Amniotic stem cell (primary cell): ENCODE measurements around the gene CCDC83.
"Not testable (repeated sequence)": the region's sequence is repeated elsewhere in the genome, so short reads cannot be mapped to it uniquely, and the experiment has no call there.

ENCODE experiments used
- DNase-seq: peaks from one replicate; lab custom pipeline; 2025; lab: John Stamatoyannopoulos, UW

The CCDC83 gene

DNA sequence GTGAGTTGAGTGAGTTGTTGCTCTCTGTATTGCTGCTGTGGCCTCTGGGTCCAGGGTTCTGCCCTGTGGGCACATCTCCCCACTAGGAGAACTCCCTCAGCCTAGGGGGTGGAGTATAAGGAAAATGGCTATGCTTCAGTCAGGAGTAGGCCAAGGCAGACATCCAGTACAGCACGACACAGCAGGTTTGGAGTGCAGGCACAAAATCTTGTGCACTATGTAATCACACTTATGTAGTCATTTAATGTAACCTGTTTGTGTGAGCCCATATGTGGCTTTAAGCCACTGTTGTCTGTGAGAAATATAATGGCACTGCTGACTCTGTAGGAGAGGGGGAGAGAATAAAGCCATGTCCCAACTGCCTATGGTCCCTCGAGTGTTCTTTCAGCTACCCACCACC lies 90.1 kb downstream of the CCDC83 start:
- no peak for DNase-seq

DNA sequence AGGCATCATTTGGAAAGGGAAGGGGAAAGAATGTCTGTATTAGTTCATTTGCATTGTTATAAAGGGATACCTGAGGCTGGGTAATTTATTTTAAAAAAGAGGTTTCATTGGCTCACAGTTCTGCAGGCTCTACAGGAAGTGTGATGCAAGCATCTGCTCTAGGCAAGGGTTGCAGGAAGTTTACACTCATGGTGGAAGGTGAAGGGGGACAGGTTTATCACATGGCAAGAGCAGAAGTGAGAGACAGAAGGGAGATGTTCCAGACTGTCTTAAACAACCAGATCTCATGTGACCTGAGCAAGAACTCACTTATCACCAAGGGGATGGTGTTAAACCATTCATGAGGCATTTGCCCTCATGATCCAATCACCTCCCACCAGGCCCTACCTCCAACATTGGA lies 90.6 kb downstream of the CCDC83 start:
- no peak for DNase-seq

DNA sequence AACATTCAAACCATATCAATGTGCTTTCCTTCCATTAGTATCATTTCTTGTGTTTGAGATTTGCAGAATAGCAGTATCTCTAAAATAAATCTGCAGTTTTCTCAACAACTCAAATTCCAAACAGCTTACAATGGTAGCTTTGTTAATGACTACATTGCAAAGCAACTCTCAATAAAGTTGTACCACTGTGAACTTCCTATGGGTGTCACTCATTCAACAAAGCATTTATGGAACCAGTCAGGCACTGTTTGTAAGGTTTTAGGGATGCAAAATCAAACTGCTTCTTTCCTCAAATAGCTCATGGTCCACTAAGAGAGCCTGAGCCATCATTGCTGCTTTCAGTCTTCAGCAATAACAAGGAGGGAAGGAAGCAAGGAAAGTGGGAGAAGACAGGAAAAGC lies 91.0 kb downstream of the CCDC83 start:
- DNase-seq = no peak

DNA sequence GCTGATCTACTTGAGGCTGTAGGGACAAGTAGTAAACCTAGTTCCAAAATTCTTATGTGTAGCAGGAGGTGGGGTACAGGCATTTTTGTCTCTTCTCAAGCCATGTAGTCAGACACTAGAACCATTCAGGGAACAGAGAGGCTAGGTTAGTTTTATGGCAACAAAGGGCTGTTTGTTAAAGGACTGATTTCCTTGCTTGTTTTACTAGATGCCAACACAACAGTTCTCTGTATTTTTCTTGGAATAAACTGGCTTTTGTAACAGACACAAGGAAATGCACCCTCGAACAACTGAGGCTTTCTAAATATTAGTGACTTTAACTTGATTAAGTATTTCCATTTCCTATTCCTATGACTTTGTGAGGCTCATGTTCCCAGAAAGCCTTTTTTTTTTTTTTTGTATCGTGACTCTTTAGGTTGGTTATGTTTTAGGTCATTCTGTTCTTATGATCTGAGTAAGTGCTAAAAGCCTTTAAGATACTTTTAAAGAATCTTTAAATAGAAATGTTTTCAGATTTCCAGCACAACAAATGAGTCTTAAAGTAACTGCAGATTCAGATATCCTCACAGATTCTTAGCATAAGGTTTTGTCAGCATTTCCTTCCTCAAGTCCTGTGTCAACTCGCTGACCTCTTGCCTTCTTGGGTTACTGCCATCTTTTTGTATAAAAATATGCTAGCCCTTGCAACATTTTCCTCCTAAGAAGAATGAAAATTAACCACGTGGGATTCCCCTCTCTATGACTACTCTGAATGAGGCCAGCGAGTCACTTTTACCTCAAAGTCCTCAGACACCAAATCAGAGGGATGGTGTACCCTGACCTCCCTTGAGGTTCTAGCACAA lies 92.5 kb downstream of the CCDC83 start:
- peak; percentile 69 for DNase-seq

DNA sequence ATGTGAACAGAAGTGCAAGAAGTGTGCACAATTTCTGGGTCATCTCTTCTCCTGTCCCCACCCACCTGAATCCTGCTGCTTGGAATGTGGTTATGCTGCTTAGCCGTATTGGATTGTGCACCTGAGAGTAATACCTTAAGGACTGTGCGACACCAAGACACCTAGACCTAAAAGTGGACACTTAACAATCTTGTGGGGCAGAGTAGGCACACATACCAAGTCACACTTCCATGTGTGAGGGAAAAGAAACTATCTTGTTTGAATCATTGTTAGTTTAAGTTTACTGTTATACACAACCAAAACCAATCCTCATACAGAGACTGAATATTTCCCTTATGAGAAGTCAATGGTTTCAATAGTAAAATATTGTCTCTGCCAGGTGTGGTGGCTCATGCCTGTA lies 93.7 kb downstream of the CCDC83 start:
- DNase-seq = no peak

DNA sequence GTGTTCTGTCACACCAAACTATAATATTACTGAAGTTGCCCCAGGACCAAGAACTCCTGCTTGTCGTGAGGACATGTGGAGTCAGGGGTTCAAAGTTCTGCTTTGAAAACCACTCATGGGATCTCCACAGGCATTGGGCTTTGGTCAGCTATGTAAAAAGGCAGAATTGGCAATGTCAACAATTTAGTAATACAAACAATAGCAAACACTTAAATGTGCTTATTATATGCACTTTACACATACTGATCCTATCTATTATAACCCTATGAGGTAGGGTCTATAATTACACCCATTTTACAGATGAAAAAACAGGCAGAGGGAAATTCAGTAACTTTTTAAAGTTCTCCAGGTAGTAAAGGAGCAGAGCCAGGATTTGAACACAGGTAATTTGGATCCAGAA lies 94.6 kb downstream of the CCDC83 start:
- no peak for DNase-seq

DNA sequence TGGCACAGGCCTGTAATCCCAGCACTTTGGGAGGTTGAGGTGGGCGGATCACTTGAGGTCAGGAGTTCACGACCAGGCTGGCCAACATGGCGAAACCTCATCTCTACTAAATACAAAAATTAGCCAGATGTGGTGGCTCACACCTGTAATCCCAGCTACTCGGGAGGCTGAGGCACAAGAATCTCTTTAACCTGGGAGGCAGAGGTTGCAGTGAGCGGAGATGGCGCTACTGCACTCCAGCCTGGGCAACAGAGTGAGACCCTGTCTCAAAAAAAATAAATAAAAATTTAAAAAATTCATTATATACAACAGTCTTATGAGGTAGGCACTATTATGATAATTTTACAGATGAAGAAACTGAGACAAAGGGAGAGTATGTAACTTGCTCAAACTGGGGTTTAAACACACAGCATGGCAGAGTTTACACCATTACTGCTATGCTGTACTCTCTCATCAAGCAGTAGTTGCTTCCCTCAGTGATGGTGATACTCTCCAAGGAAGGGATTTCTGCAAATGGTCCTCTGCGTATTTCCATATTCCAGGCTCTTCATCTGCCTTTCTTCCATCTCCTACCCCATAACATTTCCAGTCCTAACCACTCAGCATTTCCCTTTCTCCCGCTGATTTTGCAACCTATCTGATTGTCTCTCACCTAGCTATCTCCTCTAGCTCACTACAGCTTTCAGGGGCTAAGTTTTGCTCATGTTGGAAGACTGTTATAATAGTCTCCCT lies 95.3 kb downstream of the CCDC83 start:
- DNase-seq = no peak

DNA sequence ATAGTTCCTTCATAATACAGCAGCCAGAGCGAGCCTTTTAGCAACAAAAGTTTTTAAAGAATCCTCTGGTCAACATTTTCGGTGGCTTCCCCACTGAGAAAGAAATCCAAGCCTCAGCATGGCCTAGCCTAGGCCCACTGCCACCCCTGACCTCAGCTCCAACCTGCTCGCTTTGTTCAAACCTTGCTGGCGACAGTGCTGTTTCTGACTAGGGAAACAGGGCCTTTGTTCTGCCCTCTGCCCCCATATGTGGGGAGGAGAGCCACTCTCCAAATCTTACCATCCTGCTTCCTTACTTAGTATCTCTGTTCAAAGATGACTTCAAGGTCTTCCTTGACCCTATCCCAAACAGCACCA lies 95.8 kb downstream of the CCDC83 start:
- DNase-seq = no peak

DNA sequence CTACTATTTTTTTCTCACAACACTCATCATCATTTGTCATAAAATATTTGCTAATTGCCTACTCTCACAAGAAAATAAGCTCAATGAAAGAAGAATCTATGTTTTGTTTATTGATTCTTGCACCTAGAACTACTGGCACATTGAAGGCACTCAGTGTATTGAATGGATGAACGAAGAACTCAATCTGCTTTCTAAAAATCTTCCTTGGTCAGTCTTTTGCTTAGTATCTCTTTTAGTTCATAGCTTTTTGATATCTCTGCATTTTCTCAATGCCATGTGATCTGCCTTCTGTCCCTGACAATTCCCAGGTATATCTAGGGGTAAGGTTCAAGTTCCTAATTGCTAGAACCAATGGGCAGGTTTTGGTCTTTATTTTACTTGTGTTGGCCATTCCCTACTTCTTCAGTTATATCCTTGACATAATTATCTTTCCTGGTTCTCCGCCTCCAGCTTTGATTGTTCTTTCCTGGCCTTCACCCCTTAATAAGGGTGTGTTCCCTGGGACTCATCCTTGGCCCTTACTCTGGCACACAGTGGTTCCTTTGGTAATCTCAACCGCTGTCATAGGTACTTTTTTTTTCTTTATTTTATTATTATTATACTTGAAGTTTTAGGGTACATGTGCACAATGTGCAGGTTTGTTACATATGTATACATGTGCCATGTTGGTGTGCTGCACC lies 96.4 kb downstream of the CCDC83 start:
- no peak for DNase-seq

DNA sequence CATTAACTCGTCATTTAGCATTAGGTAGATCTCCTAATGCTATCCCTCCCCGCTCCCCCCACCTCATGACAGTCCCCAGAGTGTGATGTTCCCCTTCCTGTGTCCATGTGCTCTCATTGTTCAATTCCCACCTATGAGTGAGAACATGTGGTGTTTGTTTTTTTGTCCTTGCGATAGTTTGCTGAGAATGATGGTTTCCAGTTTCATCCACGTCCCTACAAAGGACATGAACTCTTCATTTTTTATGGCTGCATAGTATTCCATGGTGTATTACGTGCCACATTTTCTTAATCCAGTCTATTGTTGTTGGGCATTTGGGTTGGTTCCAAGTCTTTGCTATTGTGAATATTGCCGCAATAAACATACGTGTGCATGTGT lies 96.9 kb downstream of the CCDC83 start:
- DNase-seq = not testable (repeated sequence)

DNA sequence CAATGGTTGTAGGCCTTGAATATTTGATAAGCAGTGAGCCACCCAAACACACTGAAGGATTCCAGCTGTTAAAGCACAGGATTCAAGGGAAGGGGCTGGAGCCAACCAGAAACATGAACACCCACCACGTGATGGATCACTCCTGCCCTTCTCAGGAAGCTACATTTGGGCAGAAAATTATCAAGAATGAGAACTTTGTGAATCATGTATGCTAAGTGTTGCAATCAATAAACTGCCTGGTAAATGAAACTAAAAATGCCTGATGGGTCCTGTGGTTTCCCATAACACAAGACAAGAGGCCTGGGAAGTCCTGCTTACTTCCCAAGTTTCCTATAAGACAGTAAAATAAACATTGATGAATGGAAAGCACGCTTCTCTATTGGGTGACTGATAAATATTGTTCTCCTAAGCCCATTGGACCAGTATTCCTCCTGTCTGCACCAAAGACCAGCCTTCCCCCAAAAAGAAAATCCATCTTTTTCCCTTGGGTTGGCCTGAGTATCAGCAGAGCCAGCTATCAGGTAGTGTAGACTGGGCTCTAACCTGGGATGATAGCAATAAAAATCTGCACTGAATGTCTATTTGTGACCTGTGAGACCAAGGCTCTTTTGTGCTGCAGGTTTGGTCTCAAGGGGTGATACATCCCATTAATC lies 98.4 kb downstream of the CCDC83 start:
- DNase-seq = no peak

DNA sequence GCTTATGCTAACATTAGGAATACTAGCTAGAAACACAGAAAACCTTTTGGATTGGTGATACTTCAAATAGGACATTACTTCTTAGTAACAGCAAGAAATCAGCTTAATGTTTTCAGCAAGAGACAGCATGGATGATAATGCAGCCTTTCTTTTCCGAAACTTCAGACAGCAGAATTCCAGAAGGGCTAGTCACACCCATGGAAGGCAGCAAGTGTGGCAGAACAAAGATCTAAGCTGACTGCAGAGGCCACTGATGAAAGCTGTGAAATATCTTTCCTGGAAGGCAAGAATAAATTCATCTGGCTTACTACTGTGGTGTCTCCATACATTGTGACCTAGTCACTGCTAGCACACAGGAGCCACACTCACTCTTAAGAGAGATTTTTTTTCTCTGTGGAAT lies 100.3 kb downstream of the CCDC83 start:
- DNase-seq = no peak

DNA sequence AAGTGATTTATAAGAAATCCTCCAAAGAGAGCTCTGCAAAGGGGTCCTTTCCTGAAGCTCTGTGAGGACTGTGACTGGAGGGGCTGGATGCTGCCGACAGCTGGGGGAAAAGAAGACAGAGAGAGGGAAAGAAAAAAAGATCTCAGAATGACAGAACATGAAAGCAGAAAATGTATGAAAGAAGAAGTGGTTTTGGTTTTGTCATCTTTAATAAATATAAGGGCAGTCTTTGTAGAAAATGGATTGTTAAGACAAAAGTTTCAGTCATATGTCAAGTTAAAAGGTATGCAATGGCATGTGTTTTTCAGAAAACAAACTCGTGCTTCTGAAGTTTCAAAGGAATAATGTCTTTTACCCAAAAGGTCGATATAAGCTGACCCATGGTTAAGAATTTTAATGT lies 105.5 kb downstream of the CCDC83 start:
- DNase-seq = no peak

DNA sequence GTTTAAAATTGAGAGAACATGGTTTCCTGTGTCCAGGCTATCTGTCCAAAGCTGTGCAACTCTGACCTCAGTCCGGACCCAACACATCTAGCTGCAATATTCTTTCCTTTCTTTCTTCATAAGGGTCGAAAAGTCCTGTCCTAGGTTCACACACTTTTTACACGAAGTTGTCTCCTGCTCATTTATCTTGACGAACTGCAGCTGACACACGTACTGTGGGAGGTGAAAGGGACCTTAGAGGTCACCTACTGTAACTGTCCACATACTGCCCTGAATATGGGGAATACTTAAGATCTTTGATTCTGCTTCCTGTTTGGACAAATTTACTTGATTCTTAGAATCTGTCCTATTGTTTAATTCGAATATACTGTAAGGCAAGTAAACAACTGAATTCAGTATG lies 105.9 kb downstream of the CCDC83 start:
- DNase-seq = no peak

DNA sequence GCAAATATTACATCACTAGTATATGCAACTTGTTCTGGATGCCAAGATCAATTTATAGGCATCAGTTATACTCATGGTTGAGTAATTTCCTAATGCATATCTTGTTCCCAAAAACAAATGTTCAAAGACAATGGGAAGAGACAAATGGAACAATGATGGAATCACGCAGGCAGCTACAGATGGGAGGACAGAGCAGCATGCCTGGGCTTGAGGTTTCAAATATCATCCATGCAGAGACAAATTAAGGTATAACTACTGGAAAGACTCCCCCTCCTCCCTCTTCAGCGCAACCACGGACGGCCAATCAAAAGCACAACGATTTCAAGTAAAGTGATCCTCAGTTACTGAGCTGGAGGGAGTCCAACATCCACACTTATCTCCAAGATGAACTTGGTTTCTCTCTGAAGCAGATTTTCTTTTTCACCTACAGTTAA lies 106.8 kb downstream of the CCDC83 start:
- no peak for DNase-seq

DNA sequence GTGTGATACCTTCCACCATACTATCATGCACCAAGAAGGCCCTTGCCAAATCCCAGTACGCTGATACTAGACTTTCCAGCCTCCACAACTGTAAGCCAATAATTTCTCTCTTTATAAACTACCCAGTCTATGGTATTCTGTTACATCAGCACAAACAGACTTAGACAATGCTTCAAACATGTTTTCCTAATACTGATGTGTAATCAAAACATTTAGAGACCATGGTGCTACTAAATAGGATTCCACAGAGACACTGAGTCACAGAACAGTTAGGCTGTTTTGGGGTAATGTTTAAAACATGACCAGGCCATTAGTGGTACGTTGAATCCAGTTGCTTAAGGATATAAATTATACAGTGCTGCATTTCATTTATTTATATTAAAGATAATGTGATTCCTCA lies 110.0 kb downstream of the CCDC83 start:
- no peak for DNase-seq

DNA sequence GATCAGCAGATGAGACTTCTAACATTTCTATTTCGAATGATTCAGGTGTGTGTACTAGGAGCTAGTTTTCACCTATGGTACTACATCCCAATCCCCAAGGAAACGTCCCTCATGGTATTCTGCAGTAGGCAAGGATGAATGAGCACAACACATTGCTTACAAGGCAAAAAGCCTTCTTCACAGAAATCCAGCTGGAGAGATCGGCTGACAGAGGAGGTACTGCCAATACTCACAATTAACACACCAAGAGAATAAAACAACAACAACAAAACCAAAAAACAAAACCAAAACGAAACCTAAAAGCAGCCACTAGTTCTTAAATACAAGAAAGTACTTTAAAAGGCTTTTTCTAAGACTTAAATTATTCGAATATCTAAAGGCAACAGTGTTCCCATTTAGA lies 112.3 kb downstream of the CCDC83 start:
- DNase-seq = no peak
